ENCODE measurements around the gene ACACA. TPM values are rescaled to one million over a fixed set of nuclear protein-coding genes. Genes with fewer than 3 reads are reported as not detected.

The ACACA gene
- total and polyA plus RNA-seq, 2 donors (not counting 3 experiments of a cell fraction or from before 2014, with no cell fraction given), result 55.3 to 124 TPM

GRCh38 chr17:37430051-37430627 is 23.5 kb upstream of the ACACA start:
- no peaks in the 10 kb centered on the region for H3K4me1 ChIP-seq (ENCODE audit: control insufficient read depth, extremely low read depth, insufficient read depth, low read length)
- H3K27me3 ChIP-seq (ENCODE audit: control insufficient read depth in 2 of 2, insufficient read depth in 2 of 2, low read length in 2 of 2), result no peaks in the 10 kb centered on the region
- DNase-seq (ENCODE audit: low read depth, low spot score), result no peak
- dilution Hi-C loops (cut with MboI; ENCODE audit: extremely low pct_ligation_motif_present, low sequenced_read_pairs), result no loop called here
- no peak overlapping the region for H3K4me2 ChIP-seq (ENCODE audit: insufficient read depth, low read length)
- intact Hi-C loops (cut with micrococcal nuclease), result no loop called here
- H3K4me3 ChIP-seq (replicated peaks in 1 of 3; ENCODE audit: insufficient read depth in 1 of 3, low read depth in 1 of 3, low read length in 3 of 3), result no peak overlapping the region
- no peak for FAIRE-seq
- peaks cover 4% of the 10 kb centered on the region for H3K79me2 ChIP-seq (ENCODE audit: control insufficient read depth, insufficient read depth, low read length)
- no peak for TF ChIP-seq MAX (IDR thresholded peaks at IDR 0.05; ENCODE audit: insufficient read depth, insufficient read length)
- no peak overlapping the region for H3K9ac ChIP-seq (replicated peaks; ENCODE audit: extremely low read depth, insufficient read depth, low read length)
- H3K9me3 ChIP-seq (replicated peaks; ENCODE audit: control insufficient read depth, insufficient read depth, low read length), result no peaks in the 10 kb centered on the region
- H4K20me1 ChIP-seq (replicated peaks; ENCODE audit: control insufficient read depth, extremely low read depth, insufficient read depth, low read length), result no peaks in the 10 kb centered on the region
- POLR2A ChIA-PET, result interaction anchor here (0.5 to 0.9 kb wide), 2 partner anchors 22 to 213 kb away, joined by 3 read pairs; no protein-coding TSS in a partner anchor
- no TSS peak for BruUV-seq (replicated peaks)
- H3K36me3 ChIP-seq (ENCODE audit: control insufficient read depth in 2 of 2, extremely low read depth in 1 of 2, insufficient read depth in 2 of 2, low read length in 2 of 2), result peaks cover 0 to 11% of the 10 kb centered on the region in 2 experiments
- no peaks in the 10 kb centered on the region for H3K9me1 ChIP-seq (replicated peaks; ENCODE audit: control insufficient read depth, extremely low read depth, insufficient read depth, low read length)
- CTCF ChIA-PET, result interaction anchor here (0.9 to 2.2 kb wide), 9 partner anchors 9 to 134 kb away, joined by 3 to 10 read pairs (median 4); no protein-coding TSS in a partner anchor
- no peak overlapping the region for H2AFZ ChIP-seq (ENCODE audit: low read depth, low read length)
- no peak overlapping the region for H3K27ac ChIP-seq (ENCODE audit: insufficient read depth, low read depth, low read length)

- H3K36me3 ChIP-seq (ENCODE audit: control insufficient read depth in 2 of 2, extremely low read depth in 1 of 2, insufficient read depth in 2 of 2, low read length in 2 of 2), result peaks cover 0 to 11% of the 10 kb centered on the region in 2 experiments
- FAIRE-seq (no peak), DNase-seq (ENCODE audit: low read depth, low spot score) (no peak)
- H3K4me2 ChIP-seq (ENCODE audit: insufficient read depth, low read length), result no peak overlapping the region
- no peaks in the 10 kb centered on the region for H3K4me1 ChIP-seq (ENCODE audit: control insufficient read depth, extremely low read depth, insufficient read depth, low read length)
- no peak overlapping the region for H3K4me3 ChIP-seq (replicated peaks in 1 of 3; ENCODE audit: insufficient read depth in 1 of 3, low read depth in 1 of 3, low read length in 3 of 3)
- BruUV-seq (replicated peaks), result no TSS peak
- intact Hi-C loops (cut with micrococcal nuclease), result no loop called here
- dilution Hi-C loops (cut with MboI; ENCODE audit: extremely low pct_ligation_motif_present, low sequenced_read_pairs), result no loop called here
- no peaks in the 10 kb centered on the region for H3K27me3 ChIP-seq (ENCODE audit: control insufficient read depth in 2 of 2, insufficient read depth in 2 of 2, low read length in 2 of 2)
- H2AFZ ChIP-seq (ENCODE audit: low read depth, low read length), result no peak overlapping the region
- CTCF ChIA-PET, result interaction anchor here (1.1 to 2.2 kb wide), 6 partner anchors 9 to 78 kb away, joined by 3 to 10 read pairs (median 5); no protein-coding TSS in a partner anchor
- H3K27ac ChIP-seq (ENCODE audit: insufficient read depth, low read depth, low read length), result no peak overlapping the region
- H3K9me3 ChIP-seq (replicated peaks; ENCODE audit: control insufficient read depth, insufficient read depth, low read length), result no peaks in the 10 kb centered on the region
- TF ChIP-seq FOS (IDR thresholded peaks at IDR 0.05; ENCODE audit: borderline replicate concordance, insufficient read depth, low read length) (no peak), POLR2A (IDR thresholded peaks at IDR 0.05; ENCODE audit: low read depth, low read length) (no peak), EZH2 (IDR thresholded peaks at IDR 0.05; ENCODE audit: borderline replicate concordance, low read depth, low read length, severe bottlenecking) (no peak), GATA2 (IDR thresholded peaks at IDR 0.05; ENCODE audit: insufficient read depth, insufficient read length, low read depth, low read length) (no peak)
- POLR2A ChIA-PET, result interaction anchor here (0.9 kb wide), 1 partner anchor 21 kb away, joined by 3 read pairs; no protein-coding TSS in a partner anchor
- H4K20me1 ChIP-seq (replicated peaks; ENCODE audit: control insufficient read depth, extremely low read depth, insufficient read depth, low read length), result no peaks in the 10 kb centered on the region
- no peak overlapping the region for H3K9ac ChIP-seq (replicated peaks; ENCODE audit: extremely low read depth, insufficient read depth, low read length)
- peaks cover 4% of the 10 kb centered on the region for H3K79me2 ChIP-seq (ENCODE audit: control insufficient read depth, insufficient read depth, low read length)
- H3K9me1 ChIP-seq (replicated peaks; ENCODE audit: control insufficient read depth, extremely low read depth, insufficient read depth, low read length), result no peaks in the 10 kb centered on the region
Observed at GRCh38 chr17:37429453-37429852, 22.8 kb upstream of the ACACA start.

Measured in endothelial cell of umbilical vein (primary cell).